A673 (cell line): ENCODE results near the gene CCDC15.

Experiments
- CTCF ChIP-seq: fragments of 300-800, 200-600 bp; sonication (generic); conservative IDR thresholded peaks from 2 replicates; pipeline ENCODE4 v1.5.1; 2017; ENCODE audit warnings: low read depth, mild to moderate bottlenecking, antibody characterized with exemption, low read length, moderate library complexity, mixed read lengths
- EZH2 ChIP-seq: fragments of 200-600 bp; sonication (generic); IDR thresholded peaks from 2 replicates; pipeline ENCODE4 v1.6.1; 2017; ENCODE audit warnings: borderline replicate concordance, low read depth, mild to moderate bottlenecking, mixed read lengths, antibody characterized with exemption, low read length; ENCODE audit not compliant: poor library complexity, severe bottlenecking

- no peak for TF ChIP-seq CTCF
- TF ChIP-seq EZH2: no peak
These were observed 47.2 kb downstream of the CCDC15 start for GRCh38 chr11:125001079-125001778.
